ENCODE results near the gene TCP11.
"Not testable (repeated sequence)": the region's sequence is repeated elsewhere in the genome, so short reads cannot be mapped to it uniquely, and the experiment has no call there.

Gene TCP11

DNA sequence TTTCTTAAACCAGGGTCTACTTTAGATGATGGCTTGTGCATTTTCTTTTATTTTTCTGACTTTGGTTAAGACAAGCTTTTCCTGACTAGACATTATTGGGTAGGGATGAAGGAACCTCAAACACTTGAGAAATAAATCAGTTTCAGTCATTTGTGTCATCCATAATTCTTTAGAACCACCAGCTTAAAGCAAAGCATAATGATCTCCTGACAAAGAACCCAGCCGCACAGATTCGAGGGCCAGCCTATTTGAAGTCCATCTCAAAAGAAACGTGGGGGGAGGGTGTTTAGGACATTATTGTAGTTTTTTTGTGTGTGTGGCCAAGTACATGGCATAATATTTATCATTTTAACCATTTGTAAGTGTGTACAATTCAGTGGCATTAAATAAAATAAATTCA lies 6.3 kb upstream of the TCP11 start:
- H3K4me3 ChIP-seq (ENCODE audit: extremely low read depth, insufficient read depth, low read length, poor library complexity, severe bottlenecking), result no peak overlapping the region
- no peaks in the 10 kb centered on the region for H3K9me3 ChIP-seq (ENCODE audit: control insufficient read depth, low read length)
- whole genome bisulfite sequencing, 2 experiments (ENCODE audit: insufficient coverage in 2 of 2), result no CpG with 5 or more reads among the region's 3 CpGs
- no peaks in the 10 kb centered on the region for H3K36me3 ChIP-seq (ENCODE audit: control insufficient read depth, insufficient read depth, low read length)
- peak overlapping the region; percentile 86 for H3K27ac ChIP-seq (ENCODE audit: low read depth, low read length, severe bottlenecking)
- H3K4me1 ChIP-seq (ENCODE audit: control insufficient read depth, insufficient read depth, low read length, poor library complexity, severe bottlenecking), result peaks cover 35% of the 10 kb centered on the region

DNA sequence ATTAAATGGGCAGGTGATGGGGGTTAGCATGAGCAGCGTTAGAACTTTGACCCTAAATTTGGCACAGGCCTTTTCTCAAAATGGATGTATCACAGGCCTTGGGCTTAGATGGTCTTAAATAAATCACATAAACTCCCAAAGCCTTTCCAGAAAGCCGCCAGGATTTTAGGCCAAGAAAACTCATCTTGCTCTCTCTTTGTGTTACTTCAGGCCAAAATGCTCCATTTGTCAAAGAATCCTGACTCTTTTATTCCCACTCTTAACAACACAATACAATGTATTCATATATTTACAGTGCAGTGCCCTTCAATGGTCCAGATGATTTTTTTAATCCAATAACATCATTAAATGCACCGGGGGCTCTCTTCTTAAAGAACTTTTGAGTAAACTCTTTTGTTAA lies 5.9 kb upstream of the TCP11 start:
- Histone ChIP-seq H3K4me3 (ENCODE audit: extremely low read depth, insufficient read depth, low read length, poor library complexity, severe bottlenecking) (no peak overlapping the region), H3K27ac (ENCODE audit: low read depth, low read length, severe bottlenecking) (no peak overlapping the region)
- 89 to 100% methylated on average over 2 to 3 of the region's 3 CpGs for WGBS, 2 experiments (ENCODE audit: insufficient coverage in 2 of 2)

GRCh38 chr6:35146453-35146852 lies 5.3 kb upstream of the TCP11 start:
- Histone ChIP-seq H3K27ac (ENCODE audit: low read depth, low read length, severe bottlenecking) (no peak overlapping the region), H3K9me3 (ENCODE audit: control insufficient read depth, low read length) (no peaks in the 10 kb centered on the region), H3K4me1 (ENCODE audit: control insufficient read depth, insufficient read depth, low read length, poor library complexity, severe bottlenecking) (peaks cover 36% of the 10 kb centered on the region), H3K36me3 (ENCODE audit: control insufficient read depth, insufficient read depth, low read length) (no peaks in the 10 kb centered on the region), H3K4me3 (ENCODE audit: extremely low read depth, insufficient read depth, low read length, poor library complexity, severe bottlenecking) (no peak overlapping the region)
- WGBS, 2 experiments (ENCODE audit: insufficient coverage in 2 of 2), result 63 to 71% methylated on average over 6 of the region's 6 CpGs

More for the DNA sequence above, 5.9 kb upstream of the TCP11 start:
- Histone ChIP-seq H3K4me1 (ENCODE audit: control insufficient read depth, insufficient read depth, low read length, poor library complexity, severe bottlenecking) (peaks cover 36% of the 10 kb centered on the region), H3K9me3 (ENCODE audit: control insufficient read depth, low read length) (no peaks in the 10 kb centered on the region), H3K36me3 (ENCODE audit: control insufficient read depth, insufficient read depth, low read length) (no peaks in the 10 kb centered on the region)

DNA sequence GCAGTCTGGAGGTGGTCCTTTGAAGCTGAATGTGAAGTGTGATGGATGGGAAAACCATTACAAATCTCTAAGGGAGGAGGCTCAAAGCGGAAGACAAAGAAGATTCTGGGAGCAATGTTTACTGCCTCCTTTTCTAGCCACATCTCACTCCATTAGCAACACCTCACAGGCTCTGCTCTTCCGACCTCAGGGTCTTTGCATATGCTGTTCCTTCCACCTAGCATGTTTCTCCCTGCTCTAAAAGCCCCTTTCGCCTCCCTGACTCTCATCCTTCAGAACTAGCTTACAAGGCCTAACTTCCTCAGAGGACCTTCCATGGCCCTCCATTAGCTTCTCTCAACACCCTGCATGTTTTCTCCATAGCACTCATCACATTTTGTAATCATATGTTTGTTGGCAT lies 4.6 kb upstream of the TCP11 start:
- Histone ChIP-seq H3K9me3 (ENCODE audit: control insufficient read depth, low read length) (no peaks in the 10 kb centered on the region), H3K4me3 (ENCODE audit: extremely low read depth, insufficient read depth, low read length, poor library complexity, severe bottlenecking) (no peak overlapping the region), H3K4me1 (ENCODE audit: control insufficient read depth, insufficient read depth, low read length, poor library complexity, severe bottlenecking) (peaks cover 36% of the 10 kb centered on the region), H3K27ac (ENCODE audit: low read depth, low read length, severe bottlenecking) (no peak overlapping the region), H3K36me3 (ENCODE audit: control insufficient read depth, insufficient read depth, low read length) (no peaks in the 10 kb centered on the region)
- 94 to 97% methylated on average over 2 to 3 of the region's 3 CpGs for WGBS, 2 experiments (ENCODE audit: insufficient coverage in 2 of 2)

GRCh38 chr6:35142588-35143569 lies 1.7 kb upstream of the TCP11 start:
- peaks cover 29% of the 10 kb centered on the region for H3K4me1 ChIP-seq (ENCODE audit: control insufficient read depth, insufficient read depth, low read length, poor library complexity, severe bottlenecking)
- no peaks in the 10 kb centered on the region for H3K9me3 ChIP-seq (ENCODE audit: control insufficient read depth, low read length)
- 93% methylated on average over 2 of the region's 5 CpGs; no CpG with 5 or more reads in 1 of the 2 experiments for WGBS, 2 experiments (ENCODE audit: insufficient coverage in 2 of 2)
- no peaks in the 10 kb centered on the region for H3K36me3 ChIP-seq (ENCODE audit: control insufficient read depth, insufficient read depth, low read length)
- H3K27ac ChIP-seq (ENCODE audit: low read depth, low read length, severe bottlenecking), result no peak overlapping the region
- H3K4me3 ChIP-seq (ENCODE audit: extremely low read depth, insufficient read depth, low read length, poor library complexity, severe bottlenecking), result no peak overlapping the region

DNA sequence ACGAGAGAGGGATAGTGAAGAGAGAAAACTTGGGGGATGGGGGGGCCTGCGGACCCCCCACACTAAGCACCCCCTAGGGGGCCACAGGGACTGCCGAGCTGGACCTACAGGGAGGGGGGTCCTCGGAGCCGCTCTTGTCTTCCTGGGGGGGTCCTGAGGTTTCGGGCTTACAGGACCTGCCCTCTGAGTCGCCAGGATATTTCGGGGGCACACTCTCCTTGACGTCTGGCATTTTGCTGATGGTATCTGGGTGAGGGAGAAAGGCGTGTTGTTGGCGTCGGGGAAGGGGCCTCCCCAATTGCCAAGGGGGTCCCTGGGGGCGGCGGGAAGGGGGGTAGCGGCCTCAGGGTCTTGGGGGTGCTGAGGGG lies 516 bp downstream of the TCP11 start:
- H3K9me3 ChIP-seq (ENCODE audit: control insufficient read depth, low read length), result no peaks in the 10 kb centered on the region
- H3K4me3 ChIP-seq (ENCODE audit: extremely low read depth, insufficient read depth, low read length, poor library complexity, severe bottlenecking), result no peak overlapping the region
- 97% methylated on average over 5 of the region's 15 CpGs; no CpG with 5 or more reads in 1 of the 2 experiments for WGBS, 2 experiments (ENCODE audit: insufficient coverage in 2 of 2)
- no peak overlapping the region for H3K27ac ChIP-seq (ENCODE audit: low read depth, low read length, severe bottlenecking)
- H3K4me1 ChIP-seq (ENCODE audit: control insufficient read depth, insufficient read depth, low read length, poor library complexity, severe bottlenecking), result peaks cover 13% of the 10 kb centered on the region
- H3K36me3 ChIP-seq (ENCODE audit: control insufficient read depth, insufficient read depth, low read length), result no peaks in the 10 kb centered on the region

GRCh38 chr6:35139924-35140638 lies 1.1 kb downstream of the TCP11 start:
- Histone ChIP-seq H3K9me3 (ENCODE audit: control insufficient read depth, low read length) (no peaks in the 10 kb centered on the region), H3K4me3 (ENCODE audit: extremely low read depth, insufficient read depth, low read length, poor library complexity, severe bottlenecking) (no peak overlapping the region), H3K27ac (ENCODE audit: low read depth, low read length, severe bottlenecking) (no peak overlapping the region), H3K36me3 (ENCODE audit: control insufficient read depth, insufficient read depth, low read length) (no peaks in the 10 kb centered on the region), H3K4me1 (ENCODE audit: control insufficient read depth, insufficient read depth, low read length, poor library complexity, severe bottlenecking) (peaks cover 13% of the 10 kb centered on the region)
- WGBS, 2 experiments (ENCODE audit: insufficient coverage in 2 of 2), result 38 to 47% methylated on average over 10 to 13 of the region's 17 CpGs

GRCh38 chr6:35139470-35139869 lies 1.7 kb downstream of the TCP11 start:
- no peak overlapping the region for H3K27ac ChIP-seq (ENCODE audit: low read depth, low read length, severe bottlenecking)
- WGBS, 2 experiments (ENCODE audit: insufficient coverage in 2 of 2), result 93% methylated on average over 2 of the region's 2 CpGs; no CpG with 5 or more reads in 1 of the 2 experiments
- H3K4me1 ChIP-seq (ENCODE audit: control insufficient read depth, insufficient read depth, low read length, poor library complexity, severe bottlenecking), result peaks cover 10% of the 10 kb centered on the region

GRCh38 chr6:35138191-35138590 lies 2.9 kb downstream of the TCP11 start:
- not testable (repeated sequence) for H3K27ac ChIP-seq (ENCODE audit: low read depth, low read length, severe bottlenecking); H3K4me3 ChIP-seq (ENCODE audit: extremely low read depth, insufficient read depth, low read length, poor library complexity, severe bottlenecking); H3K9me3 ChIP-seq (ENCODE audit: control insufficient read depth, low read length); H3K36me3 ChIP-seq (ENCODE audit: control insufficient read depth, insufficient read depth, low read length)
- peaks cover 10% of the 10 kb centered on the region for H3K4me1 ChIP-seq (ENCODE audit: control insufficient read depth, insufficient read depth, low read length, poor library complexity, severe bottlenecking)
- WGBS, 2 experiments (ENCODE audit: insufficient coverage in 2 of 2), result 93% methylated on average over 3 of the region's 3 CpGs; no CpG with 5 or more reads in 1 of the 2 experiments

More at GRCh38 chr6:35139470-35139869, 1.7 kb downstream of the TCP11 start:
- Histone ChIP-seq H3K36me3 (ENCODE audit: control insufficient read depth, insufficient read depth, low read length) (no peaks in the 10 kb centered on the region), H3K4me3 (ENCODE audit: extremely low read depth, insufficient read depth, low read length, poor library complexity, severe bottlenecking) (no peak overlapping the region), H3K9me3 (ENCODE audit: control insufficient read depth, low read length) (no peaks in the 10 kb centered on the region)

- Histone ChIP-seq H3K4me1 (ENCODE audit: control insufficient read depth, insufficient read depth, low read length, poor library complexity, severe bottlenecking) (peaks cover 7% of the 10 kb centered on the region), H3K4me3 (ENCODE audit: extremely low read depth, insufficient read depth, low read length, poor library complexity, severe bottlenecking) (no peak overlapping the region), H3K36me3 (ENCODE audit: control insufficient read depth, insufficient read depth, low read length) (no peaks in the 10 kb centered on the region), H3K27ac (ENCODE audit: low read depth, low read length, severe bottlenecking) (no peak overlapping the region), H3K9me3 (ENCODE audit: control insufficient read depth, low read length) (no peaks in the 10 kb centered on the region)
- 86% methylated on average over 1 of the region's 4 CpGs; no CpG with 5 or more reads in 1 of the 2 experiments for WGBS, 2 experiments (ENCODE audit: insufficient coverage in 2 of 2)
Observed at GRCh38 chr6:35136185-35136584, 5.0 kb downstream of the TCP11 start.

Measured in mesodermal cell (in vitro differentiated cells).